Sigmoid colon (tissue), 7 donors: Measurements from ENCODE around the gene GABBR2. TPM values are rescaled to one million over a fixed set of nuclear protein-coding genes. Genes with fewer than 3 reads are reported as not detected.

Source experiments
- DNase-seq: peaks from one replicate; pipeline ENCODE4 v3.0.0-alpha.2; 2019
- H3K27ac ChIP-seq, 4 donors: fragments of 200-600 bp; sonication (generic); one replicate each; pipeline ENCODE4 v1.5.1; 2016 to 2019; ENCODE audit warnings: mild to moderate bottlenecking in 1 of 4
- H3K27me3 ChIP-seq, 3 donors: fragments of 200-600 bp; sonication (generic); one replicate each; pipeline ENCODE4 v1.5.1; 2019; ENCODE audit warnings: mild to moderate bottlenecking in 1 of 3
- H3K36me3 ChIP-seq, 4 donors: fragments of 200-600 bp; sonication (generic); one replicate each; pipeline ENCODE4 v1.5.1; 2016 to 2019
- H3K4me1 ChIP-seq, 4 donors: fragments of 200-600 bp; sonication (generic); one replicate each; pipeline ENCODE4 v1.5.1; 2017 to 2019
- H3K4me3 ChIP-seq, 4 donors: fragments of 200-600 bp; sonication (generic); one replicate each; pipeline ENCODE4 v1.5.1; 2017 to 2019; ENCODE audit warnings: mild to moderate bottlenecking in 2 of 4, moderate library complexity in 1 of 4
- H3K9me3 ChIP-seq, 4 donors: fragments of 200-600 bp in 3 of 4; sonication (generic) in 3 of 4; one replicate each; pipeline versions ENCODE4 v1.5.1 to v1.6.1; 2013 to 2019
- EP300 ChIP-seq, 4 donors: sonication (generic); formaldehyde crosslinking; IDR thresholded peaks; one replicate each; pipeline ENCODE4 v1.6.1; 2017; ENCODE audit warnings: antibody characterized with exemption in 4 of 4
- POLR2A ChIP-seq, 2 donors: fragments of 450-650 bp; IDR thresholded peaks; one replicate each; pipeline ENCODE4 v1.6.1; 2016; ENCODE audit warnings: antibody characterized with exemption in 2 of 2, mild to moderate bottlenecking in 2 of 2, moderate library complexity in 2 of 2
- POLR2AphosphoS5 ChIP-seq, 4 donors: sonication (generic); formaldehyde crosslinking; IDR thresholded peaks; one replicate each; pipeline ENCODE4 v1.6.1; 2017; ENCODE audit warnings: antibody characterized with exemption in 4 of 4
- whole genome bisulfite sequencing, 2 donors: extraction: QIAGEN DNeasy Blood & Tissue Kit; methylation state at CpG; one replicate each; pipeline ENCODE4 v1.1.7; 2013; 5-methylcytosine and 5-hydroxymethylcytosine counted together
- intact Hi-C: fragments of 100-400 bp; cut with DNase I; formaldehyde crosslinking; loops from one replicate; pipeline ENCODE4 v1.15.1; 2023
- polyA plus RNA-seq, 3 donors: library from polyadenylated mRNA; stranded (reverse); fragments of 200-250 nt; gene quantifications; one replicate each; pipeline ENCODE4 v1.2.3, GENCODE V29; 2013
- total RNA-seq, 4 donors: library from RNA; depleted of rRNA; stranded (reverse); fragments of >200 nt; gene quantifications; one replicate each; pipeline ENCODE4 v1.1.0, GENCODE V29; 2016
- TF ChIP-seq, protein P1 (sequence below), 4 experiments: fragments of 450-650 bp in 3 of 4; fragments of 200-600 bp in 1 of 4; IDR thresholded peaks; one replicate each; pipeline ENCODE4 v1.5.1; 2016 to 2019; ENCODE audit warnings: antibody characterized with exemption in 4 of 4, mild to moderate bottlenecking in 3 of 4, moderate library complexity in 2 of 4
- donor health status: healthy with polysubstance abuse.
- donor health status: Bipolar disorder and iron deficiency.
- donor health status: healthy.

Gene GABBR2
- total and polyA plus RNA-seq, 7 donors: under 0.01 to 0.04 (median under 0.01) TPM; not detected in 4

DNA sequence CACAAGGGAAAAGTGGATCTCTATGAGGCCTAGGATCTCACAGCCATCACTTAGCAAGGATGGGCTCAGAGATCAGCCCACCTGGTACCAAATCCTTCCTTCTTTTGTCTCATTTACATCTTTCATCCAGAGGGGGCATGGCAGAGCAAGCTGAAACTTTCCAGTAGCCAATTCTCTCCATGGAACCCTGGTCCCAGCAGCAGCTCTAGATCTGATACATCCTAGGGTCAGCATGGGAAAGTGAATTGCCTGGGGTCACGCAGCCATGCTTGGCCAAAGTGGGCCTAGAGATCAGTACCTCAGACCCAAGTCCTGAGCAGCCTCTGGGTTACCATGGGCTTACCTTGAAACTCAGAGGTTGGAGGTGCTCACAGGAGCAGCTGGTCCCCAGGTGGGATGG lies 170.5 kb downstream of the GABBR2 start:
- Histone ChIP-seq H3K27me3 (no peaks in the 10 kb centered on the region), H3K9me3 (no peaks in the 10 kb centered on the region), H3K36me3 (no peaks in the 10 kb centered on the region), H3K27ac (no peak overlapping the region), H3K4me3 (no peak overlapping the region), H3K4me1 (no peaks in the 10 kb centered on the region)
- DNase-seq: no peak
- 94 to 98% methylated on average over 1 of the region's 1 CpG for WGBS, 2 donors
- intact Hi-C loops: no loop called here
- TF ChIP-seq POLR2AphosphoS5 (IDR thresholded peaks at IDR 0.05): no peak
- TF ChIP-seq POLR2A (IDR thresholded peaks at IDR 0.05): no peak
- TF ChIP-seq, protein P1, sequence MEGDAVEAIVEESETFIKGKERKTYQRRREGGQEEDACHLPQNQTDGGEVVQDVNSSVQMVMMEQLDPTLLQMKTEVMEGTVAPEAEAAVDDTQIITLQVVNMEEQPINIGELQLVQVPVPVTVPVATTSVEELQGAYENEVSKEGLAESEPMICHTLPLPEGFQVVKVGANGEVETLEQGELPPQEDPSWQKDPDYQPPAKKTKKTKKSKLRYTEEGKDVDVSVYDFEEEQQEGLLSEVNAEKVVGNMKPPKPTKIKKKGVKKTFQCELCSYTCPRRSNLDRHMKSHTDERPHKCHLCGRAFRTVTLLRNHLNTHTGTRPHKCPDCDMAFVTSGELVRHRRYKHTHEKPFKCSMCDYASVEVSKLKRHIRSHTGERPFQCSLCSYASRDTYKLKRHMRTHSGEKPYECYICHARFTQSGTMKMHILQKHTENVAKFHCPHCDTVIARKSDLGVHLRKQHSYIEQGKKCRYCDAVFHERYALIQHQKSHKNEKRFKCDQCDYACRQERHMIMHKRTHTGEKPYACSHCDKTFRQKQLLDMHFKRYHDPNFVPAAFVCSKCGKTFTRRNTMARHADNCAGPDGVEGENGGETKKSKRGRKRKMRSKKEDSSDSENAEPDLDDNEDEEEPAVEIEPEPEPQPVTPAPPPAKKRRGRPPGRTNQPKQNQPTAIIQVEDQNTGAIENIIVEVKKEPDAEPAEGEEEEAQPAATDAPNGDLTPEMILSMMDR (IDR thresholded peaks at IDR 0.05): no peak
- TF ChIP-seq EP300 (IDR thresholded peaks at IDR 0.05): no peak

DNA sequence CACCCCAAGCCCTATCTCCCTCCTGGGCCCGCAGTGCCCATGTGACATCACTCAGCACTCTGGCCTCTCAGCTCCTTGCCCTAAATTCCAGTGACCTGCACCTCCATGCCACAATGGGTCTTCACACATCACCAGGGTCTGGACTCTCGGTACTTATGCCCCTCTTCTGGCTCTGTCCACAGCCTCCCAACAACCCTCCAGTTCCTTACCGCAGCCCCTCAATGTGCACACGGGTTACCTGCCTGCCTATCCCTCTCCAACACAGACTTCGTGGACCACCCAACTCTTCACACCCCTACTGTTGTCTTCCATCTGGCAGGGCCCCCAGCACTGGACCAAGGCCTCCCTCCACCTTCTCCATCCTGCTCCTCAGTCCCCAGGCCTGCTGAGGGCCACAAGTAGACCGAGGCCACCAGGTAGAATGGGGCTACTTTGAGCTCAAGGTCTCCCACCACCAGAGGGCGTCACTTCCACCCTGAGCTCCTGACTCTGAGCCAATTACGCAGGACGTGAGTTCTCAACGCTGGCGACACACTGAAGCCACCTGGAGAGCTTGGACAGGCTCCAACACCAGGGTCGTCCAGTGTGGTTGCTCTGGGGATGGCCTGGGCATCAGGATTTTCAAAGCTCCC lies 172.1 kb downstream of the GABBR2 start:
- Histone ChIP-seq H3K36me3 (no peaks in the 10 kb centered on the region), H3K4me3 (no peak overlapping the region), H3K9me3 (no peaks in the 10 kb centered on the region), H3K27ac (no peak overlapping the region), H3K27me3 (no peaks in the 10 kb centered on the region), H3K4me1 (no peaks in the 10 kb centered on the region)
- TF ChIP-seq, protein P1 (IDR thresholded peaks at IDR 0.05): no peak
- 47 to 57% methylated on average over 12 of the region's 12 CpGs for WGBS, 2 donors
- no peak for DNase-seq
- intact Hi-C loops: no loop called here

DNA sequence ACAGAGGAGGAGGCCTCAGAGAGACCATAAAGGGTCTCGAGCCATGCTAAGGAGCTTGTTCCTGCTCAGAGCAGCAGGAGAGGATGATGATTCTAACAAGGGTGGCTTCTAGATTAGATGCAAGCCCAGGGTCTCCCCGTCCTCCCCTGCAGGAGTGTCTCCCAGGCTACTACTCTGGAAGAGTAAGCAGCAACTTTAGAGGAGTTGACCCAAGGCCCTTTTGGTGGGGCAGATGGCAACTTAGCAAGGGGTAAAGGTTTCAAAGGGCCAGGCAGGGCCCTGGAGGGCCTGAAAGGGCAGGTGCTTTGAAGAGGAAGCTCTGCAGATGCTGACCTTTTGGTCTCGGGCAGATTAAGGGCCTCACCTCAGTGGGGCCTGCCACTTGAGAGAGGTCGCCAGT lies 174.9 kb downstream of the GABBR2 start:
- no peak overlapping the region for H3K4me3 ChIP-seq
- no peaks in the 10 kb centered on the region for H3K36me3 ChIP-seq
- 66 to 77% methylated on average over 4 of the region's 4 CpGs for WGBS, 2 donors
- no peaks in the 10 kb centered on the region for H3K9me3 ChIP-seq
- no peaks in the 10 kb centered on the region for H3K4me1 ChIP-seq
- no peak for DNase-seq
- H3K27me3 ChIP-seq: no peaks in the 10 kb centered on the region
- no peak overlapping the region for H3K27ac ChIP-seq
- intact Hi-C loops: no loop called here
- TF ChIP-seq POLR2AphosphoS5 (IDR thresholded peaks at IDR 0.05) (no peak), EP300 (IDR thresholded peaks at IDR 0.05) (no peak), POLR2A (IDR thresholded peaks at IDR 0.05) (no peak)
- TF ChIP-seq, protein P1 (IDR thresholded peaks at IDR 0.05): no peak

DNA sequence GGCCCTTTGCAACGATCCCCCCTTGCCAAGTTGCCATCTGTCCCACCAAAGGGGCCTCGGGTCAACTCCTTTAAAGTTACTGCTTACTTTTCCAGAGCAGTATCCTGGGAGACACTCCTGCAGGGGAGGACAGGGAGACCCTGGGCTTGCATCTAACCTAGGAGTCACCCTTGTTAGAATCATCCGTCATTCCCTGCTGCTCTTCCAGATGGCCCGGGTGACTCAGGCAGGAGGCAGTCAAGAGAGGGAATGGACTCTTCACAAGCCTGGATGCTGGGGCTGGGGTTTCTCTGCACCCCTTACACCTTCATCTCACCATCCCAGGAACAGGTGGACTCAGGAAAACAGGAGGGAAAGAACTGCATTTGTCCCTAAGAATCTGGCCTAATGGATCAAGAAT lies 175.6 kb downstream of the GABBR2 start:
- no peaks in the 10 kb centered on the region for H3K9me3 ChIP-seq
- no peak for DNase-seq
- 43 to 65% methylated on average over 4 of the region's 4 CpGs for WGBS, 2 donors
- intact Hi-C loops: no loop called here
- no peaks in the 10 kb centered on the region for H3K27me3 ChIP-seq
- H3K4me3 ChIP-seq: no peak overlapping the region
- TF ChIP-seq EP300 (IDR thresholded peaks at IDR 0.05): no peak
- TF ChIP-seq, protein P1 (IDR thresholded peaks at IDR 0.05): no peak
- TF ChIP-seq POLR2A (IDR thresholded peaks at IDR 0.05): no peak
- TF ChIP-seq POLR2AphosphoS5 (IDR thresholded peaks at IDR 0.05): no peak
- H3K4me1 ChIP-seq: no peaks in the 10 kb centered on the region
- H3K27ac ChIP-seq: no peak overlapping the region
- no peaks in the 10 kb centered on the region for H3K36me3 ChIP-seq

DNA sequence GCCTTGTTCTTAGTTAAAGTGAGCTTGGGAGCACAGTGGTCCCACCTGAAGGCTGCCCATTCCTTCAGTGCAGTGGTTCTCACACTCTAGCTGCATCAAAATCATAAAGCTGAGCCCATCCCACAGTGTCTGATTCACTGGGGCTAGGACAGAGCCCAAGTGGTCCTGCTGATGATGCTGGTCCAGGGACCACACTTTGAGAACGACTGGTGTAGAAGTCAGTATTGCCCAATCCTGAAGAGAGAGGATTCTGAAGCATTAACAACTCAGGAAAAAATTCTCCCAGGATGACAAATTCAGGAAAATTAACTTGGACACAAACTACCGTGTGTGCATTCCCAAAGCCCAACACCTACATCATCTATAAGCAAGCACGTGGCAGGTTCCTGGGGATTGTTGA lies 176.2 kb downstream of the GABBR2 start:
- Histone ChIP-seq H3K9me3 (no peaks in the 10 kb centered on the region), H3K27ac (no peak overlapping the region), H3K36me3 (no peaks in the 10 kb centered on the region), H3K4me3 (no peak overlapping the region), H3K4me1 (no peaks in the 10 kb centered on the region), H3K27me3 (no peaks in the 10 kb centered on the region)
- TF ChIP-seq POLR2AphosphoS5 (IDR thresholded peaks at IDR 0.05) (no peak), EP300 (IDR thresholded peaks at IDR 0.05) (no peak), POLR2A (IDR thresholded peaks at IDR 0.05) (no peak)
- TF ChIP-seq, protein P1 (IDR thresholded peaks at IDR 0.05): no peak
- WGBS, 2 donors: 66 to 78% methylated on average over 3 of the region's 3 CpGs
- intact Hi-C loops: no loop called here
- DNase-seq: no peak
